GM13977 (cell line): ENCODE results near the gene MBNL1.

Experiments used
- DNase-seq: peaks from one replicate; pipeline ENCODE4 v3.0.0; 2012; ENCODE audit warnings: low spot score
- in situ Hi-C: fragments of 300-500 bp; cut with MboI; formaldehyde crosslinking; loops from one replicate; pipeline ENCODE4 v1.12.0; 2022; ENCODE audit warnings: low sequenced_read_pairs, low pct_unique_long_range_greater_than_20kb, mixed read lengths, inconsistent platforms; ENCODE audit not compliant: unreplicated experiment
- TF ChIP-seq, protein P1 (sequence below): IDR thresholded peaks from 2 replicates; pipeline ENCODE4 v1.5.1; 2012; ENCODE audit warnings: mild to moderate bottlenecking, control low read depth; ENCODE audit not compliant: insufficient read depth; ENCODE audit errors: extremely low read depth, missing control alignments

Gene MBNL1

DNA sequence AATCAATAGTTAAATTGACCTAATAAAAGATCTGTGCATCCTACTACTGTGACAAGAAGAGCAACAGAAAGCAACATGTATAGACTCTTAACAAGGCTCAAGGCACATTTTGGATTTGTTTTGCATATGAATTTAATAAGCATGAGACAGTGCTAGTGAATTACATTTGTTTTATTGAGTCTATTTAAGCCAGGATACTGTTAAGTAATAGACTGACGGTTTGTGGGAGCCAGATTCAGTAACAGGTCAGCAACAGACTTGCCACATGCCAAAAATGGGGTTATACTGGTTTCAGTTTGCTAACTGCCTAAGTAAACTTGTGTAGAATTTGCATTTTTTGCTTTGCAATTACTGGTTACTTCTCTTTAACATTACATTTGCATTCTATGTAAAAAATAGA, 54.0 kb downstream of the MBNL1 start:
- TF ChIP-seq, protein P1, sequence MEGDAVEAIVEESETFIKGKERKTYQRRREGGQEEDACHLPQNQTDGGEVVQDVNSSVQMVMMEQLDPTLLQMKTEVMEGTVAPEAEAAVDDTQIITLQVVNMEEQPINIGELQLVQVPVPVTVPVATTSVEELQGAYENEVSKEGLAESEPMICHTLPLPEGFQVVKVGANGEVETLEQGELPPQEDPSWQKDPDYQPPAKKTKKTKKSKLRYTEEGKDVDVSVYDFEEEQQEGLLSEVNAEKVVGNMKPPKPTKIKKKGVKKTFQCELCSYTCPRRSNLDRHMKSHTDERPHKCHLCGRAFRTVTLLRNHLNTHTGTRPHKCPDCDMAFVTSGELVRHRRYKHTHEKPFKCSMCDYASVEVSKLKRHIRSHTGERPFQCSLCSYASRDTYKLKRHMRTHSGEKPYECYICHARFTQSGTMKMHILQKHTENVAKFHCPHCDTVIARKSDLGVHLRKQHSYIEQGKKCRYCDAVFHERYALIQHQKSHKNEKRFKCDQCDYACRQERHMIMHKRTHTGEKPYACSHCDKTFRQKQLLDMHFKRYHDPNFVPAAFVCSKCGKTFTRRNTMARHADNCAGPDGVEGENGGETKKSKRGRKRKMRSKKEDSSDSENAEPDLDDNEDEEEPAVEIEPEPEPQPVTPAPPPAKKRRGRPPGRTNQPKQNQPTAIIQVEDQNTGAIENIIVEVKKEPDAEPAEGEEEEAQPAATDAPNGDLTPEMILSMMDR, result no peak
- in situ Hi-C loops, result no loop called here
- DNase-seq, result no peak

DNA sequence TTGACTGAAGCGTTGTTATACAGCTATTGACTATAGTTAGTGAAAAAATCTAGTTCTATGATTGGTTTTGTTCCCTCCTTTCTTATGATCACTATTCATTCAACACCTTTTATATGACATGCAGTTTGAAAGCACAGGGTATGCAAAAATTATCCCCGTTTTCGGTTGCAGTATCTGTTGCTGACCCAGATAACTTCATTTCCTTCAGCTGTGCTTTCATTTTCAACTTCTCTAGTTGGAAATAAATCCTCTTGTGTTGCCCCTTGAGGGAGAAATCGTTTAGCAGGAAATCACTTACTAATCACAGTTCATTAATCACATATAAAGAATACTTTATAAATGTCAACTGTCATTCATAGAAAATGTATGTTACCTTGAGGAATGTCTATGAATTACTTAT, 55.1 kb downstream of the MBNL1 start:
- TF ChIP-seq, protein P1, result no peak
- no peak for DNase-seq
- in situ Hi-C loops, result no loop called here

DNA sequence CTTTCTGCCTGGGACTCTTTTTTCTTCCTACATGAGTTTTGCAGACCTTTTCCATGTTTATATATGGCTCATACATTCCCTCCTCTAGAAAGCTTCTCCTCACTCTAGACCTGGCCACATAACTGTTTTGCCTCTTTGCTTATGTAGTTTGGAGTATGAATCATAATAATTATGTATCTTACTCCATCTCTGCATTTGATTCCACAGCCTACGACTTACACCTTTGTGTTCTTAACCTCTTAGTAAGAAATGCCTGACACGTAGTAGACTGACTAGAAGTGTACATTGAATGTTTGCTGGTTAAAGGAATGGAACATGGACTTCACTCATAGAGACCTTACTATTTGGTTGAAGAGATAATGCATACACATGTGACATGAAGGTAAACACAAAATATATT, 56.4 kb downstream of the MBNL1 start:
- TF ChIP-seq, protein P1, result no peak
- in situ Hi-C loops, result no loop called here
- no peak for DNase-seq

DNA sequence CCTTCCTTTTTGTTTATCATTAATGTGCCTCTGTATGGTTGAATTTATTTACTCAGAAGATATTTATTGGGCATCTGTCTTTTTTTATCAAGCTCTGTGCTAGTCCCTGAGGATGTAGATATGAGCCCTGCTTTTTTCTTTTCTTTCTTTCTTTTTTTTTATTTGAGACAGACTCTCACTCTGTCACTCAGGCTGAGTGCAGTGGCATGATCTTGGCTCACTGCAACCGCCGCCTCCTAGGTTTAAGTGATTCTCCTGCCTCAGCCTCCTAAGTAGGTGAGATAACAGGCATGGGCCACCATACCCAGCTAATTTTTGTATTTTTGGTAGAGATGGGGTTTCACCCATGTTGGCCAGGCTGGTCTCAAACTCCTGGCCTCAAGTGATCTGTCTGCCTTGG, 58.5 kb downstream of the MBNL1 start:
- DNase-seq, result no peak
- TF ChIP-seq, protein P1, result no peak

DNA sequence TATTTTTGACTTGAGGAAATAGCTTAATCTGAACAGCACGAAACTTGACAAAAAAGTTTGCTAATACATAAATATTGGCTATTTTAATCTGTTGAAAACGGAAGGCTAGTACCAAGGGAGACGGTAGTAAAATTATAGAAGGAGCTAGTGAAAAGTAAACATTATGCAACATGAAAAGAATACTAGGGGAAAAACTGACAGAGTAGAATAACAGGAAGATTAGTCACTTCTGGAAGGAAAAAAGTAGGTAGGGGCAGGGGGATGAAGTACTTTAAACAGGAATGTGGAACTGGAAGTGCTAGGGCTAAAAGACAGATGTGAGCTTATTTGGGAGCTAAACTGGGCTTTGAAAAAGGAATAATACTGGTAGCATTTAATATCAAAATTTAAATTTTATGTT, 60.1 kb downstream of the MBNL1 start:
- TF ChIP-seq, protein P1, result no peak
- no peak for DNase-seq
- in situ Hi-C loops, result no loop called here

More for the DNA sequence above, 58.5 kb downstream of the MBNL1 start:
- in situ Hi-C loops, result no loop called here

DNA sequence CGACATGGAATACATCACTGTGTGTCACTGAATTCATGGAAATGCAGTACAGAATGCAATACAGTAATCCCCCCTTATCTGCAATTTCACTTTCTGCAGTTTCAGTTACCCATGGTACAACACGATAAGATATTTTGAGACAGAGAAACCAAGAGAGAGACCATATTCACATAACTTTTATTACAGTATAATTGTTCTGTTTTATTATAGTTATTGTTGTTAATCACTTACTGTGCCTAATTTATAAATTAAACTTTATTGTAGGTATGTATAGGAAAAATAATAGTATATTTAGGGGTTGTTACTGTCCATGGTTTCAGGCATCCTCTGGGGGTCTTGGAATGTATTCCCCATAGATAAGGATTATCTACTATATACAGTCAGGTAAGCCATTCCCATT, 61.8 kb downstream of the MBNL1 start:
- in situ Hi-C loops, result no loop called here
- TF ChIP-seq, protein P1, result no peak
- no peak for DNase-seq

DNA sequence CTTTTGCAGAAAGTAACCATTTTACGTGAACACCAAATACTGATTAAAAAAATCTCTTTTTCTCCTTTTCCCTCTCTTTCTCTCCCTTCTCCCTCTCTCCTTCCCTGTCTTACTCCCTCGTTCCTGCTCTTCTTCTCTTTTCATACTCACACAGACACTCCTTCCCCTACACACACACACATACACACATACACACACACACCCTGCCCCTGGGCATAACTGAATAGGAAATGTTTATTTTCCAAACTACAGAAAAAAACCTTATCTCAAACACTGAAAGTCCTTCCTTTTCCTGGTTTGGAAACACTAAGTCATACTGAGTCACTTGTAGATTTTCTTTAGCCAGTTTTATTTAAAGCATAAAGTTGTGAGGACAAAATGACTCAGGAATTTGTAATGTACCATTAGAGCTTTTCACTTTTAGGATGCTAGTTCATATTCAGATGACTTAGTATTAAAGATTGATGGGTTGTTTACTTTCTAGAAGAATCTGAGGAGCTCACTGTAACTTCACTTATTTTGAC, 62.4 kb downstream of the MBNL1 start:
- no peak for DNase-seq
- TF ChIP-seq, protein P1, result no peak
- in situ Hi-C loops, result no loop called here
